ENCODE data around the gene VPS8. TPM values are rescaled to one million over a fixed set of nuclear protein-coding genes. Genes with fewer than 3 reads are reported as not detected.

Gene VPS8
- total RNA-seq, 1 experiment from 2014 or later, result 72.3 TPM

GRCh38 chr3:184868477-184868876, 56.5 kb downstream of the VPS8 start:
- Histone ChIP-seq H3K27ac (ENCODE audit: low read length) (no peak overlapping the region), H3K4me3 (ENCODE audit: low read depth in 2 of 2, low read length in 2 of 2) (no peak overlapping the region), H3K36me3 (ENCODE audit: control insufficient read depth, insufficient read depth, low read length) (peaks cover 15% of the 10 kb centered on the region), H3K27me3 (ENCODE audit: control insufficient read depth, insufficient read depth, low read length) (no peaks in the 10 kb centered on the region), H3K9me3 (ENCODE audit: control insufficient read depth, insufficient read depth, low read depth, low read length) (no peaks in the 10 kb centered on the region), H3K4me1 (ENCODE audit: control insufficient read depth, insufficient read depth, low read length) (no peaks in the 10 kb centered on the region)
- CTCF ChIA-PET, result no interaction called here
- BruUV-seq (replicated peaks), result no TSS peak
- intact Hi-C loops (cut with micrococcal nuclease; ENCODE audit: unreplicated experiment), result no loop called here
- in situ Hi-C loops (cut with HindIII; ENCODE audit: low pct_unique_long_range_greater_than_20kb, low sequenced_read_pairs), result no loop called here
- DNase-seq (ENCODE audit: low read depth, low spot score) (no peak), ATAC-seq (no peak)
- TF ChIP-seq POLR2AphosphoS5 (IDR thresholded peaks at IDR 0.05; ENCODE audit: low read depth, low read length) (no peak), TCF7L2 (IDR thresholded peaks at IDR 0.05; ENCODE audit: low read depth, low read length) (no peak), SIN3A (IDR thresholded peaks at IDR 0.05; ENCODE audit: borderline replicate concordance, insufficient read depth, low read depth, low read length) (no peak), REST (IDR thresholded peaks at IDR 0.05; ENCODE audit: insufficient read depth in 1 of 2, low read depth in 2 of 2, low read length in 1 of 2) (no peak)
- TF ChIP-seq, protein P1, sequence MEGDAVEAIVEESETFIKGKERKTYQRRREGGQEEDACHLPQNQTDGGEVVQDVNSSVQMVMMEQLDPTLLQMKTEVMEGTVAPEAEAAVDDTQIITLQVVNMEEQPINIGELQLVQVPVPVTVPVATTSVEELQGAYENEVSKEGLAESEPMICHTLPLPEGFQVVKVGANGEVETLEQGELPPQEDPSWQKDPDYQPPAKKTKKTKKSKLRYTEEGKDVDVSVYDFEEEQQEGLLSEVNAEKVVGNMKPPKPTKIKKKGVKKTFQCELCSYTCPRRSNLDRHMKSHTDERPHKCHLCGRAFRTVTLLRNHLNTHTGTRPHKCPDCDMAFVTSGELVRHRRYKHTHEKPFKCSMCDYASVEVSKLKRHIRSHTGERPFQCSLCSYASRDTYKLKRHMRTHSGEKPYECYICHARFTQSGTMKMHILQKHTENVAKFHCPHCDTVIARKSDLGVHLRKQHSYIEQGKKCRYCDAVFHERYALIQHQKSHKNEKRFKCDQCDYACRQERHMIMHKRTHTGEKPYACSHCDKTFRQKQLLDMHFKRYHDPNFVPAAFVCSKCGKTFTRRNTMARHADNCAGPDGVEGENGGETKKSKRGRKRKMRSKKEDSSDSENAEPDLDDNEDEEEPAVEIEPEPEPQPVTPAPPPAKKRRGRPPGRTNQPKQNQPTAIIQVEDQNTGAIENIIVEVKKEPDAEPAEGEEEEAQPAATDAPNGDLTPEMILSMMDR (IDR thresholded peaks at IDR 0.05), result no peak
- POLR2A ChIA-PET, result no interaction called here

DNA sequence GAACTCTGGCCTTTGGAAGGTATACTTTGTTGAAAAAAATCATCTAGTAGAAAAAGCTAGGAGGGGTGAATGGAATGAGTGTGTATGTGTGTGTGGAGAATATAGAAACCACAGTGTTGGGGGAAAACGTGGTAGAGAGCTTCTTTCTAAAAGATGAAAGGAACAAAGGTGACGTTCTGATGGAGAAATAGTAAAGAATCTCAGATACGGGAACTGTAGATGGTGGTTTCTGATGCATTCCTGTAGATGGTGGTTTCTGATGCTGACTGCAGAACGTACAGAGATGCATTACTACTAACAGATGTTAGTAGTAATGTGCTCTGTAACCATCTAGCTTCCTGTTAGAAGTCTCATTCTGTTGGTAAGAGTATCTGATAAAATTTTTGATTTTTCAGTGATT, 60.2 kb downstream of the VPS8 start:
- POLR2A ChIA-PET, result no interaction called here
- no peak for DNase-seq (ENCODE audit: low read depth, low spot score)
- Histone ChIP-seq H3K9me3 (ENCODE audit: control insufficient read depth, insufficient read depth, low read depth, low read length) (no peaks in the 10 kb centered on the region), H3K27me3 (ENCODE audit: control insufficient read depth, insufficient read depth, low read length) (no peaks in the 10 kb centered on the region), H3K4me3 (ENCODE audit: low read depth in 2 of 2, low read length in 2 of 2) (no peak overlapping the region), H3K27ac (ENCODE audit: low read length) (no peak overlapping the region), H3K36me3 (ENCODE audit: control insufficient read depth, insufficient read depth, low read length) (peaks cover 9% of the 10 kb centered on the region), H3K4me1 (ENCODE audit: control insufficient read depth, insufficient read depth, low read length) (no peaks in the 10 kb centered on the region)
- TF ChIP-seq POLR2AphosphoS5 (IDR thresholded peaks at IDR 0.05; ENCODE audit: low read depth, low read length) (no peak), TCF7L2 (IDR thresholded peaks at IDR 0.05; ENCODE audit: low read depth, low read length) (no peak), SIN3A (IDR thresholded peaks at IDR 0.05; ENCODE audit: borderline replicate concordance, insufficient read depth, low read depth, low read length) (no peak), REST (IDR thresholded peaks at IDR 0.05; ENCODE audit: insufficient read depth in 1 of 2, low read depth in 2 of 2, low read length in 1 of 2) (no peak)
- TF ChIP-seq, protein P1 (IDR thresholded peaks at IDR 0.05), result no peak
- ATAC-seq, result no peak
- in situ Hi-C loops (cut with HindIII; ENCODE audit: low pct_unique_long_range_greater_than_20kb, low sequenced_read_pairs) (no loop called here), intact Hi-C loops (cut with micrococcal nuclease; ENCODE audit: unreplicated experiment) (no loop called here)
- CTCF ChIA-PET, result no interaction called here
- BruUV-seq (replicated peaks), result no TSS peak

Data from Panc1 (cell line).